ENCODE data around the gene MAP4K5. TPM values are rescaled to one million over a fixed set of nuclear protein-coding genes. Genes with fewer than 3 reads are reported as not detected.

MAP4K5 gene
- total RNA-seq, 6 experiments from 2014 or later: 6.5 to 31.3 (median 14.4) TPM

DNA sequence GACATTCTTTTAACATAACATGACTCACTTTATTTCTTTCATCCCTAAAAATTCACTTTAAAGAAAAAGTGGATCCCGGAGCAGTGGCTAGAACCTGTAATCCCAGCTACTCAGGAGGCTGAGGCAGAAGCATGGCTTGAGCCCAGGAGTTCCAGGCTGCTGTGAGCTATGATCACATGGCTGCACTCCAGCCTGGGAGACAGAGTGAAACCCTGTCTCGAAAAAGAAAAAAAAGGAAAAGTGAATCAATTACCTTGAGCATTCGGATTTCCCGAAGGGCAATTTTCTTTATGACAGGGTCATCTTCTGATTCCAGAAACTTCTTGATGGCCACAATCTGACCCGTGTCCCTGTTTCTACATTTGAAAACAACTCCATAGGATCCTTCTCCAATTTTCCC, 136.9 kb downstream of the MAP4K5 start:
- Histone ChIP-seq H3K36me3 (no peaks in the 10 kb centered on the region), H3K27ac (no peak overlapping the region), H3K4me3 (peak overlapping the region in 1 of 3 donors; percentile 56), H3K4me1 (peaks cover 0 to 18% (median 0%) of the 10 kb centered on the region in 4 donors), H3K27me3 (no peaks in the 10 kb centered on the region), H3K9me3 (no peaks in the 10 kb centered on the region)
- ATAC-seq (no peak), DNase-seq (peak in 1 of 3 donors; percentile 55)
- intact Hi-C loops (cut with DNase I): no loop called here
- 50% methylated on average over 5 of the region's 5 CpGs for WGBS (ENCODE audit: insufficient coverage, low coverage, low lambda C conversion rate, missing lambda C conversion rate)
- TF ChIP-seq, protein P1, sequence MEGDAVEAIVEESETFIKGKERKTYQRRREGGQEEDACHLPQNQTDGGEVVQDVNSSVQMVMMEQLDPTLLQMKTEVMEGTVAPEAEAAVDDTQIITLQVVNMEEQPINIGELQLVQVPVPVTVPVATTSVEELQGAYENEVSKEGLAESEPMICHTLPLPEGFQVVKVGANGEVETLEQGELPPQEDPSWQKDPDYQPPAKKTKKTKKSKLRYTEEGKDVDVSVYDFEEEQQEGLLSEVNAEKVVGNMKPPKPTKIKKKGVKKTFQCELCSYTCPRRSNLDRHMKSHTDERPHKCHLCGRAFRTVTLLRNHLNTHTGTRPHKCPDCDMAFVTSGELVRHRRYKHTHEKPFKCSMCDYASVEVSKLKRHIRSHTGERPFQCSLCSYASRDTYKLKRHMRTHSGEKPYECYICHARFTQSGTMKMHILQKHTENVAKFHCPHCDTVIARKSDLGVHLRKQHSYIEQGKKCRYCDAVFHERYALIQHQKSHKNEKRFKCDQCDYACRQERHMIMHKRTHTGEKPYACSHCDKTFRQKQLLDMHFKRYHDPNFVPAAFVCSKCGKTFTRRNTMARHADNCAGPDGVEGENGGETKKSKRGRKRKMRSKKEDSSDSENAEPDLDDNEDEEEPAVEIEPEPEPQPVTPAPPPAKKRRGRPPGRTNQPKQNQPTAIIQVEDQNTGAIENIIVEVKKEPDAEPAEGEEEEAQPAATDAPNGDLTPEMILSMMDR (IDR thresholded peaks at IDR 0.05): no peak
- no peak for TF ChIP-seq POLR2A (IDR thresholded peaks at IDR 0.05)

DNA sequence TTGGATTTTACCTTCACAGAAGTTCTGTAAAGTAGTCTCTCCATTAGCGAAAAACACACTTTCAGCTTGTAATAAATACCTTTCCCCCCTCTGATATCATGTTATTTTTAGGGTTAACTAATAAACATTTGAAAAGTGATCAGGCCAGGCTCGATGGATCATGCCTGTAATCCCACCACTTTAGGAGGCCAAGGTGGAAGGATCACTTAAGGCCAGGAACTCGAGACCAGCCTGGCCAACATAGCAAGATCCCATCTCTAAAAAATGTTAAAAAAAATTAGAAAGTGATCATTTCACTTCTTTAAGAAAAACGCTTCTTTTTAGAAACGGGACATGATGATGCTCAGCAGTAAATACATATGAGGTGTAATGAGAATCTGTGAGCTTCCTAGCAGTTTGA, 137.7 kb downstream of the MAP4K5 start:
- H3K27ac ChIP-seq: no peak overlapping the region
- WGBS (ENCODE audit: insufficient coverage, low coverage, low lambda C conversion rate, missing lambda C conversion rate): 92% methylated on average over 5 of the region's 5 CpGs
- no peak for DNase-seq
- TF ChIP-seq, protein P1 (IDR thresholded peaks at IDR 0.05): no peak
- no peak for TF ChIP-seq POLR2A (IDR thresholded peaks at IDR 0.05)
- no peaks in the 10 kb centered on the region for H3K9me3 ChIP-seq
- peaks cover 0 to 23% (median 0%) of the 10 kb centered on the region in 4 donors for H3K4me1 ChIP-seq
- H3K36me3 ChIP-seq: no peaks in the 10 kb centered on the region
- no peak for ATAC-seq
- intact Hi-C loops (cut with DNase I): no loop called here
- no peaks in the 10 kb centered on the region for H3K27me3 ChIP-seq
- H3K4me3 ChIP-seq: no peak overlapping the region

DNA sequence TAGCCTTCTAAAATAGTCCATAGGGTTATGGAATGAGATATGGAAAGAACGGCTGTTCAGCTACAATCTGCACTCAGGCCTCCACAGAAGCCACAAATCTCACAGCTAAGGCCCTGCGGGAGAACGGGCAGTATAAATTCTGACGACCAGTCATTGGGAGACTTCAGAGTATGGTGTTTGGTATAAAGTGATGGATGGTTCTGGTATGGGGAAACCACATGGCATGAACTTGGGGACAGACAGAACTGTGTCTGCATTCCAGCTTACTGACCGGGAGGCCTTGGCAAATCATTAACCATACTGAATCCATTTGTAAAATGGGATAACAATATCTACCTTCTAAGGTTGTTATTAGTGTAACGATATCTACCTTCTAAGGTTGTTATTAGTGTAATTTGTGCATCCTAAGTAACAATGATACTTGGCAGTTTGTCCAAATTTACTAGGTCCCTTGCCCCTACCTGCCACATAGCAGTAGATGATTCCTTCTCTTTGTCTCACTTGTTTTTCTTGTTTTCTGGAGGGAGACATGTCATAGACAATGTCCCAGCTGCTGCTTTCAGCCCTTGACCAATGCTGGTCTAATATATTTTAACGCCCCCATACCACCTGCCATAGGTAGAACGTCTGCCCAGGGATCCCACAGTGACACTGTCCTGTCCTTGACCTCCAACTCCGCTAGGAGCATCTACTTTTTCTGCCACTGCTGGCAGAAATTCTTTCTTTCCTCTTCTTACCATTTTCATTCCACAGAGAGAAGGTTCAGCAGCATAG, 142.5 kb downstream of the MAP4K5 start:
- ATAC-seq (peak; percentile 71 to 83 (median 78)), DNase-seq (no peak)
- 62% methylated on average over 9 of the region's 9 CpGs for WGBS (ENCODE audit: insufficient coverage, low coverage, low lambda C conversion rate, missing lambda C conversion rate)

DNA sequence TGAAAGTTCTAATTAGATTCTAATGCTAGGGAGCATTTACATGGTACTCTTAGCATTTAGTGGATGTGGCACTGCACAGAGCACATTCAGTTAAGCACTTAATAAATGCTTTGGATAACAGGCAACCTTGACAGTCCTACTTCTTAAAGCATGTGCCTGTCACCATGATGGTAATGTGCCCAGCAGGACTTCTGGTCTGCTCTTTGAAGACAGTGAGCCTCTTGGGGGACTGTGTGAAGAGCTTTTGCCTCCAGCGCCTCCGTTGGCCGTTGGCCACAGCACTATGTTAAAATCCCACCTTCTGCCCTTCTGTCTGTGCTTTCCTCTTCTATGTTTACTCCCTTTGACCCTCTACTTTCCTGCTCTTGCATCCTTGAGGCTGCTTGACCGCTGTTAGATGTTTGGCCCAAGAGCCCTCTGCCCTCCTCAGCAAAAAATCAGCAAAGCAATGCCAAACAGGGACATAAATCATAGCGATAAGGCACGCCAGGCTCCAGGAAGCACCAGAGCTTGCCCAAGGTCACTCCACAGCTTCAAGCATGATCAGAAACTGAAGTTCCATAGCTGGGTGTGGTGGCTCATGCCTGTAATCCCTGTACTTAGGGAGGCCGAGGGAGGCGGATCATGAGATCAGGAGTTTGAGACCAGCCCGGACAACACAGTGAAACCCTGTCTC, 144.0 kb downstream of the MAP4K5 start:
- WGBS (ENCODE audit: insufficient coverage, low coverage, low lambda C conversion rate, missing lambda C conversion rate): 66% methylated on average over 6 of the region's 9 CpGs
- Histone ChIP-seq H3K36me3 (no peaks in the 10 kb centered on the region), H3K27ac (no peak overlapping the region), H3K27me3 (no peaks in the 10 kb centered on the region), H3K4me1 (peaks cover 0 to 9% (median 0%) of the 10 kb centered on the region in 4 donors), H3K9me3 (no peaks in the 10 kb centered on the region), H3K4me3 (no peak overlapping the region)
- intact Hi-C loops (cut with DNase I): no loop called here
- TF ChIP-seq, protein P1 (IDR thresholded peaks at IDR 0.05): no peak
- no peak for TF ChIP-seq POLR2A (IDR thresholded peaks at IDR 0.05)
- ATAC-seq (peak; percentile 57 to 69 (median 62)), DNase-seq (peak in 1 of 3 donors; percentile 20)

More for the DNA sequence above, 142.5 kb downstream of the MAP4K5 start:
- no peaks in the 10 kb centered on the region for H3K36me3 ChIP-seq
- no peaks in the 10 kb centered on the region for H3K9me3 ChIP-seq
- H3K27ac ChIP-seq: no peak overlapping the region
- peaks cover 0 to 9% (median 0%) of the 10 kb centered on the region in 4 donors for H3K4me1 ChIP-seq
- TF ChIP-seq, protein P1 (IDR thresholded peaks at IDR 0.05): no peak
- no peak for TF ChIP-seq POLR2A (IDR thresholded peaks at IDR 0.05)
- no peaks in the 10 kb centered on the region for H3K27me3 ChIP-seq
- H3K4me3 ChIP-seq: no peak overlapping the region
- intact Hi-C loops (cut with DNase I): no loop called here
